HEK293T (cell line): ENCODE measurements around the gene VWA5B2.

Source experiments
- BHLHE40 ChIP-seq: fragments of 450-650 bp; IDR thresholded peaks from 2 replicates; pipeline ENCODE4 v1.6.1; 2016; ENCODE audit warnings: mild to moderate bottlenecking, moderate library complexity, borderline replicate concordance
- ELF4 ChIP-seq: fragments of 450-650 bp; IDR thresholded peaks from 2 replicates; pipeline ENCODE4 v1.6.1; 2017; ENCODE audit warnings: antibody characterized with exemption
- FOXA1 ChIP-seq: fragments of 450-650 bp; IDR thresholded peaks from 2 replicates; pipeline ENCODE4 v1.6.1; 2016; ENCODE audit warnings: mild to moderate bottlenecking
- FOXK2 ChIP-seq: fragments of 450-650 bp; IDR thresholded peaks from 2 replicates; pipeline ENCODE4 v1.6.1; 2016; ENCODE audit warnings: mild to moderate bottlenecking
- L3MBTL2 ChIP-seq: fragments of 450-650 bp; conservative IDR thresholded peaks from 2 replicates; pipeline ENCODE4 v1.6.1; 2016; ENCODE audit warnings: mild to moderate bottlenecking
- LEF1 ChIP-seq: fragments of 450-650 bp; IDR thresholded peaks from 2 replicates; pipeline ENCODE4 v1.6.1; 2017; ENCODE audit warnings: mild to moderate bottlenecking, borderline replicate concordance
- NFRKB ChIP-seq: fragments of 450-650 bp; IDR thresholded peaks from 2 replicates; pipeline ENCODE4 v1.6.1; 2016; ENCODE audit warnings: mild to moderate bottlenecking, moderate library complexity
- SP1 ChIP-seq: fragments of 450-650 bp; IDR thresholded peaks from 2 replicates; pipeline ENCODE4 v1.6.1; 2017
- TARDBP ChIP-seq: fragments of 450-650 bp; IDR thresholded peaks from 2 replicates; pipeline ENCODE4 v1.6.1; 2016
- ZNF384 ChIP-seq: fragments of 450-650 bp; IDR thresholded peaks from 2 replicates; pipeline ENCODE4 v1.6.1; 2016

GRCh38 chr3:184211297-184211696 is 18.1 kb upstream of the VWA5B2 start:
- no peak for TF ChIP-seq TARDBP
- no peak for TF ChIP-seq FOXK2
- TF ChIP-seq SP1 = no peak
- TF ChIP-seq LEF1 = no peak
- TF ChIP-seq ELF4 = no peak
- no peak for TF ChIP-seq BHLHE40
- no peak for TF ChIP-seq L3MBTL2
- no peak for TF ChIP-seq ZNF384
- no peak for TF ChIP-seq NFRKB
- no peak for TF ChIP-seq FOXA1
